DOHH2 (cell line): ENCODE results near the gene NENF.

Source experiments
- H3F3A ChIP-seq: fragments of 200-600 bp; sonication (generic), shearing (Covaris generic); 2 replicates; pipeline ENCODE4 v1.6.0; 2016; ENCODE audit warnings: antibody characterized with exemption, mild to moderate bottlenecking; ENCODE audit not compliant: control insufficient read depth, insufficient read depth
- H3K27ac ChIP-seq: fragments of 200-600 bp; sonication (generic); 2 replicates; pipeline ENCODE4 v1.5.1; 2014; ENCODE audit warnings: low read depth, mild to moderate bottlenecking, low read length, moderate library complexity
- H3K27me3 ChIP-seq: fragments of 200-600 bp; sonication (generic); 2 replicates; pipeline ENCODE4 v1.6.1; 2014; ENCODE audit warnings: mild to moderate bottlenecking, low read length, mixed read lengths; ENCODE audit not compliant: control insufficient read depth
- H3K36me3 ChIP-seq: fragments of 200-600 bp; sonication (generic); 2 replicates; pipeline ENCODE4 v1.6.1; 2014; ENCODE audit warnings: mild to moderate bottlenecking, low read length, moderate library complexity, mixed read lengths; ENCODE audit not compliant: control insufficient read depth
- H3K4me1 ChIP-seq: fragments of 200-600 bp; sonication (generic); 2 replicates; pipeline ENCODE4 v1.6.1; 2014; ENCODE audit warnings: mild to moderate bottlenecking, low read length, mixed read lengths; ENCODE audit not compliant: control insufficient read depth
- H3K4me2 ChIP-seq: fragments of 200-600 bp; sonication (generic); 2 replicates; pipeline ENCODE4 v1.6.0; 2014; ENCODE audit warnings: mild to moderate bottlenecking, low read length, moderate library complexity
- H3K4me3 ChIP-seq: fragments of 200-600 bp; sonication (generic); 2 replicates; pipeline ENCODE4 v1.5.1; 2014; ENCODE audit warnings: mild to moderate bottlenecking, low read length, mixed read lengths
- H3K79me2 ChIP-seq: fragments of 200-600 bp; sonication (generic); 2 replicates; pipeline ENCODE4 v1.6.1; 2014; ENCODE audit warnings: mild to moderate bottlenecking, low read length, mixed read lengths; ENCODE audit not compliant: control insufficient read depth
- H3K9me2 ChIP-seq: fragments of 200-600 bp; sonication (generic); replicated peaks from 2 replicates; pipeline ENCODE4 v1.6.1; 2014; ENCODE audit warnings: mild to moderate bottlenecking, low read length, mixed read lengths; ENCODE audit not compliant: control insufficient read depth
- H3K9me3 ChIP-seq: fragments of 200-600 bp; sonication (generic); 2 replicates; pipeline ENCODE4 v1.6.1; 2014; ENCODE audit warnings: antibody characterized with exemption, low read length, mixed read lengths; ENCODE audit not compliant: control insufficient read depth, insufficient read depth
- H4K20me1 ChIP-seq: fragments of 200-600 bp; sonication (generic); 2 replicates; pipeline ENCODE4 v1.6.0; 2014; ENCODE audit warnings: low read depth, mild to moderate bottlenecking, antibody characterized with exemption, low read length, moderate library complexity; ENCODE audit not compliant: control insufficient read depth, insufficient read depth
- CTCF ChIP-seq: fragments of 200-600 bp; sonication (generic); IDR thresholded peaks from one replicate; pipeline ENCODE4 v1.5.1; 2014; ENCODE audit warnings: antibody characterized with exemption, mild to moderate bottlenecking, low read depth, low read length; ENCODE audit not compliant: poor library complexity, severe bottlenecking
- EZH2phosphoT487 ChIP-seq: fragments of 200-600 bp; sonication (generic); IDR thresholded peaks from 2 replicates; pipeline ENCODE4 v1.6.1; 2017; ENCODE audit warnings: borderline replicate concordance, mild to moderate bottlenecking, antibody characterized with exemption, low read length, moderate library complexity, mixed read lengths

NENF gene

GRCh38 chr1:212415107-212415841, 17.4 kb upstream of the NENF start:
- Histone ChIP-seq H3K4me3 (peak overlapping the region; percentile 80), H3K27me3 (no peaks in the 10 kb centered on the region), H3K36me3 (peaks cover 25% of the 10 kb centered on the region), H3K4me2 (peak overlapping the region; percentile 76), H3K9me2 (no peaks in the 10 kb centered on the region), H3K9me3 (no peaks in the 10 kb centered on the region), H3F3A (no peaks in the 10 kb centered on the region), H3K27ac (peak overlapping the region; percentile 52), H4K20me1 (no peaks in the 10 kb centered on the region; the same call in 1 of the 2 replicates), H3K79me2 (peaks cover 37% of the 10 kb centered on the region), H3K4me1 (peaks cover 31% of the 10 kb centered on the region)
- no peak for TF ChIP-seq CTCF
- TF ChIP-seq EZH2phosphoT487 = no peak

DNA sequence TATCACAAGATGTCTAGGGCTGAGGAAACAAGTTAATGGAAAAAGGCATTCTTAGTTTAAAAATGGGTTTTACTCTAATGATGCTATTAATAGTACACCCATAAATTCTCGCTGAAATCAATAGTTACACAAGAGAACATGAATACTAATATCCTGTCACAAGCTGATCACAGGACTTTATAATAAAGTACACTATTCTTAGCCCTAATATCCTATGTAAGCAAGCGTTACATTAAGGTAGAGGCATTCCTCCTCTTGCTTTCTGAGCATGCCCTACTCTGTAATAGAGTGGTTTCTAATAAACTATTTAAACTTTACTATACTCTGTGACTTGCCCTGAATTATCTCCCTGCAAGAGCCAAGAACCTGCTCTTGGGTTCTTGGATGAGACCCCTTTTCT, 11.6 kb upstream of the NENF start:
- Histone ChIP-seq H3K27ac (no peak overlapping the region), H4K20me1 (no peaks in the 10 kb centered on the region), H3K4me1 (no peaks in the 10 kb centered on the region), H3K36me3 (no peaks in the 10 kb centered on the region), H3K27me3 (peaks cover 8% of the 10 kb centered on the region; the same call in 1 of the 2 replicates), H3F3A (no peaks in the 10 kb centered on the region), H3K4me3 (no peak overlapping the region), H3K79me2 (no peaks in the 10 kb centered on the region), H3K9me3 (no peaks in the 10 kb centered on the region), H3K4me2 (no peak overlapping the region), H3K9me2 (no peaks in the 10 kb centered on the region)
- TF ChIP-seq EZH2phosphoT487 (no peak), CTCF (no peak)

GRCh38 chr1:212423879-212424278, 8.8 kb upstream of the NENF start:
- no peaks in the 10 kb centered on the region for H4K20me1 ChIP-seq
- TF ChIP-seq CTCF (no peak), EZH2phosphoT487 (no peak)

More at GRCh38 chr1:212423879-212424278, 8.8 kb upstream of the NENF start:
- H3K27ac ChIP-seq = no peak overlapping the region
- H3K4me3 ChIP-seq = no peak overlapping the region
- H3K79me2 ChIP-seq = no peaks in the 10 kb centered on the region
- no peaks in the 10 kb centered on the region for H3K36me3 ChIP-seq
- H3F3A ChIP-seq = no peaks in the 10 kb centered on the region
- H3K27me3 ChIP-seq = peaks cover 10% of the 10 kb centered on the region; the same call in 1 of the 2 replicates
- no peaks in the 10 kb centered on the region for H3K4me1 ChIP-seq
- H3K4me2 ChIP-seq = no peak overlapping the region
- no peaks in the 10 kb centered on the region for H3K9me3 ChIP-seq
- no peaks in the 10 kb centered on the region for H3K9me2 ChIP-seq
